NCI-H2081 treated with DMSO at 0.1 percent for 48 hours (cell line): ENCODE results near the gene SMG6.
"Not testable (repeated sequence)": the region's sequence is repeated elsewhere in the genome, so short reads cannot be mapped to it uniquely, and the experiment has no call there.

Source experiments
- DNase-seq: peaks from one replicate; lab custom pipeline; 2025; lab: John Stamatoyannopoulos, UW

The SMG6 gene

GRCh38 chr17:2263183-2264066 is 40.2 kb downstream of the SMG6 start:
- no peak for DNase-seq

GRCh38 chr17:2262135-2262587 is 41.4 kb downstream of the SMG6 start:
- DNase-seq: no peak

- no peak for DNase-seq
Observed at GRCh38 chr17:2259769-2260536, 43.6 kb downstream of the SMG6 start.

GRCh38 chr17:2258830-2259229 is 44.8 kb downstream of the SMG6 start:
- not testable (repeated sequence) for DNase-seq

GRCh38 chr17:2253768-2254406 is 49.7 kb downstream of the SMG6 start:
- no peak for DNase-seq

- no peak for DNase-seq
Observed at GRCh38 chr17:2253362-2253761, 50.2 kb downstream of the SMG6 start.

GRCh38 chr17:2251098-2251497 is 52.5 kb downstream of the SMG6 start:
- no peak for DNase-seq

GRCh38 chr17:2250140-2251095 is 53.2 kb downstream of the SMG6 start:
- DNase-seq: no peak

- DNase-seq: no peak
Observed at GRCh38 chr17:2247005-2247404, 56.6 kb downstream of the SMG6 start.

- no peak for DNase-seq
Observed at GRCh38 chr17:2244545-2245525, 58.8 kb downstream of the SMG6 start.

GRCh38 chr17:2243953-2244352 is 59.6 kb downstream of the SMG6 start:
- no peak for DNase-seq

- no peak for DNase-seq
Observed at GRCh38 chr17:2241823-2242222, 61.8 kb downstream of the SMG6 start.

GRCh38 chr17:2240541-2240940 is 63.0 kb downstream of the SMG6 start:
- no peak for DNase-seq

GRCh38 chr17:2239882-2240430 is 63.6 kb downstream of the SMG6 start:
- DNase-seq: no peak

- DNase-seq: no peak
Observed at GRCh38 chr17:2239170-2239551, 64.4 kb downstream of the SMG6 start.

GRCh38 chr17:2238432-2239169 is 65.0 kb downstream of the SMG6 start:
- no peak for DNase-seq

- DNase-seq: no peak
Observed at GRCh38 chr17:2237950-2238349, 65.6 kb downstream of the SMG6 start.

- DNase-seq: no peak
Observed at GRCh38 chr17:2237521-2237921, 66.1 kb downstream of the SMG6 start.

GRCh38 chr17:2235792-2236366 is 67.7 kb downstream of the SMG6 start:
- DNase-seq: no peak
